Loucy (cell line): ENCODE measurements around the gene DMRTB1.

Experiments
- EZH2phosphoT487 ChIP-seq: fragments of 200-600 bp; IDR thresholded peaks from 2 replicates; pipeline ENCODE4 v1.6.1; 2018; ENCODE audit warnings: antibody characterized with exemption, mild to moderate bottlenecking, moderate library complexity, borderline replicate concordance
- TF ChIP-seq, protein P1 (sequence below): fragments of 200-600 bp; sonication (generic); conservative IDR thresholded peaks from 2 replicates; pipeline ENCODE4 v1.5.1; 2014; ENCODE audit warnings: mild to moderate bottlenecking, antibody characterized with exemption, low read length

DNA sequence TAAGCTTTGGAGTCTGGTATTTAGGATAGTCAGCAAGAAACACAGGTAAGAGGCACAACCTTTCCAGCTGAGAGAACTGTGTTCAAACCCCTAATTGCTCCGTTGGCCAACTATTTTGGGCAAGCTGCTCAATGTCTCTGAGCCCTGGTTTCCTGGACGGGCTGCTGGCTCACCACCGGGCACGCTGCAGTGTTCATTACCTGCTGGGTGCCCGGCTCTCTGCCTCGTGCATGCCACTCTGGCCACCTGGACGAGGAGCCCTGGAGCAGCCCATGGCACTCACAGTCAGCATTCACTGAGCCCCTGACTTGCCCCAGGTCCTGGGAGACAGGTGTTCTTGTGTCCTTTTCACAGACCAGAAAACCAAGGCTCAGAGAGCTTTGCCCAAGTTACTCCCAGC lies 51.0 kb downstream of the DMRTB1 start:
- TF ChIP-seq, protein P1, sequence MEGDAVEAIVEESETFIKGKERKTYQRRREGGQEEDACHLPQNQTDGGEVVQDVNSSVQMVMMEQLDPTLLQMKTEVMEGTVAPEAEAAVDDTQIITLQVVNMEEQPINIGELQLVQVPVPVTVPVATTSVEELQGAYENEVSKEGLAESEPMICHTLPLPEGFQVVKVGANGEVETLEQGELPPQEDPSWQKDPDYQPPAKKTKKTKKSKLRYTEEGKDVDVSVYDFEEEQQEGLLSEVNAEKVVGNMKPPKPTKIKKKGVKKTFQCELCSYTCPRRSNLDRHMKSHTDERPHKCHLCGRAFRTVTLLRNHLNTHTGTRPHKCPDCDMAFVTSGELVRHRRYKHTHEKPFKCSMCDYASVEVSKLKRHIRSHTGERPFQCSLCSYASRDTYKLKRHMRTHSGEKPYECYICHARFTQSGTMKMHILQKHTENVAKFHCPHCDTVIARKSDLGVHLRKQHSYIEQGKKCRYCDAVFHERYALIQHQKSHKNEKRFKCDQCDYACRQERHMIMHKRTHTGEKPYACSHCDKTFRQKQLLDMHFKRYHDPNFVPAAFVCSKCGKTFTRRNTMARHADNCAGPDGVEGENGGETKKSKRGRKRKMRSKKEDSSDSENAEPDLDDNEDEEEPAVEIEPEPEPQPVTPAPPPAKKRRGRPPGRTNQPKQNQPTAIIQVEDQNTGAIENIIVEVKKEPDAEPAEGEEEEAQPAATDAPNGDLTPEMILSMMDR: no peak
- no peak for TF ChIP-seq EZH2phosphoT487
